CD4-positive, alpha-beta memory T cell (primary cell): ENCODE results near the gene VRK2. TPM values are rescaled to one million over a fixed set of nuclear protein-coding genes. Genes with fewer than 3 reads are reported as not detected.
"Not testable (repeated sequence)": the region's sequence is repeated elsewhere in the genome, so short reads cannot be mapped to it uniquely, and the experiment has no call there.

Experiments used
- CTCF ChIA-PET: fragments of 350-600 bp; sonication (Branson Sonifier 250); formaldehyde crosslinking; loops from one replicate; lab custom pipeline; 2021; ENCODE audit warnings: inconsistent platforms; ENCODE audit not compliant: partially characterized antibody; lab: Charles Lee
- POLR2A ChIA-PET: fragments of 350-600 bp; sonication (Branson Sonifier 250); formaldehyde crosslinking; loops from one replicate; lab custom pipeline; 2021; ENCODE audit not compliant: partially characterized antibody; lab: Charles Lee
- DNase-seq, 5 donors: peaks; one replicate each; pipeline versions ENCODE4 v3.0.0 to v3.0.0-alpha.2; 2020 to 2022; ENCODE audit warnings: mixed read lengths in 1 of 5
- H3K27ac ChIP-seq: one replicate; pipeline ENCODE4 v1.7.0; 2013; ENCODE audit warnings: low read depth, low read length
- H3K27me3 ChIP-seq: 2 replicates; pipeline ENCODE4 v1.7.0; 2013; ENCODE audit warnings: mild to moderate bottlenecking, low read length, moderate library complexity; ENCODE audit not compliant: insufficient read depth
- H3K36me3 ChIP-seq: 2 replicates; pipeline ENCODE4 v1.7.0; 2013; ENCODE audit warnings: mild to moderate bottlenecking, low read length, moderate library complexity; ENCODE audit not compliant: insufficient read depth
- H3K4me1 ChIP-seq: 2 replicates; pipeline ENCODE4 v1.7.0; 2013; ENCODE audit warnings: mild to moderate bottlenecking, low read length, moderate library complexity; ENCODE audit not compliant: insufficient read depth
- H3K4me3 ChIP-seq, 2 donors: one replicate each; pipeline ENCODE4 v1.7.0; 2013; ENCODE audit warnings: low read length in 2 of 2, mild to moderate bottlenecking in 1 of 2
- H3K9me3 ChIP-seq, 2 donors: one replicate each; pipeline ENCODE4 v1.7.0; 2013; ENCODE audit warnings: low read length in 2 of 2, control low read depth in 1 of 2; ENCODE audit not compliant: control insufficient read depth in 1 of 2
- H3K27ac Mint-ChIP-seq, 7 donors: one replicate each; pipeline ENCODE4 v1.8.0; 2020 to 2021; ENCODE audit warnings: mixed read lengths in 7 of 7, mild to moderate bottlenecking in 6 of 7, inconsistent platforms in 3 of 7, moderate library complexity in 3 of 7
- H3K27me3 Mint-ChIP-seq, 2 donors: one replicate each; pipeline ENCODE4 v1.8.0; 2020 to 2021; ENCODE audit warnings: mixed read lengths in 2 of 2
- H3K36me3 Mint-ChIP-seq, 2 donors: one replicate each; pipeline ENCODE4 v1.8.0; 2020 to 2021; ENCODE audit warnings: mixed read lengths in 2 of 2, inconsistent platforms in 1 of 2, mild to moderate bottlenecking in 1 of 2
- H3K4me1 Mint-ChIP-seq, 4 donors: one replicate each; pipeline ENCODE4 v1.8.0; 2020 to 2021; ENCODE audit warnings: mixed read lengths in 4 of 4, mild to moderate bottlenecking in 1 of 4
- H3K4me3 Mint-ChIP-seq, 8 donors: one replicate each; pipeline ENCODE4 v1.8.0; 2020 to 2021; ENCODE audit warnings: mixed read lengths in 8 of 8, mild to moderate bottlenecking in 7 of 8, moderate library complexity in 6 of 8, inconsistent platforms in 3 of 8
- H3K9me3 Mint-ChIP-seq, 8 donors: one replicate each; pipeline ENCODE4 v1.8.0; 2020 to 2021; ENCODE audit warnings: mixed read lengths in 8 of 8, mild to moderate bottlenecking in 5 of 8, inconsistent platforms in 3 of 8, moderate library complexity in 1 of 8
- intact Hi-C: fragments of 100-400 bp; cut with micrococcal nuclease; formaldehyde crosslinking; loops from one replicate; pipeline ENCODE4 v1.15.1; 2023
- polyA plus RNA-seq, 2 donors: library from polyadenylated mRNA; unstranded; fragments of 300-500 nt; fragmentation: Illumina TruSeq; gene quantifications; one replicate each; pipeline ENCODE4 v1.2.3, GENCODE V29; 2021
- total RNA-seq, 2 experiments: library from RNA; stranded (reverse); gene quantifications; one replicate each; pipeline ENCODE4 v1.2.3, GENCODE V29; 2021

VRK2 gene
- total and polyA plus RNA-seq, 4 experiments from 2014 or later, result 15.5 to 21.4 (median 18.7) TPM

DNA sequence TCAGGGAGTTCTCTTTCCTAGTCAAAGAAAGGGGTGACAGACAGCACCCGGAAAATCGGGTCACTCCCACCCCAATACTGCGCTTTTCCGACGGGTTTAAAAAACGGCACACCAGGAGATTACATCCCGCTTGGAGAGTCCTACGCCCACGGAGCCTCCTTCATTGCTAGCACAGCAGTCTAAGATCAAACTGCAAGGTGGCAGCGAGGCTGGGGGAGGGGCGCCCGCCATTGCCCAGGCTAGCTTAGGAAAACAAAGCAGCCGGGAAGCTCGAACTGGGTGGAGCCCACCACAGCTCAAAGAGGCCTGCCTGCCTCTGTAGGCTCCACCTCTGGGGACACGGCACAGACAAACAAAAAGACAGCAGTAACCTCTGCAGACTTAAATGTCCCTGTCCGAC lies 125.2 kb downstream of the VRK2 start:
- peak in 1 of 5 donors; percentile 29 for DNase-seq
- H3K9me3 Mint-ChIP-seq, result peaks cover 4 to 43% (median 26%) of the 10 kb centered on the region in 8 donors
- POLR2A ChIA-PET, result not testable (repeated sequence)

DNA sequence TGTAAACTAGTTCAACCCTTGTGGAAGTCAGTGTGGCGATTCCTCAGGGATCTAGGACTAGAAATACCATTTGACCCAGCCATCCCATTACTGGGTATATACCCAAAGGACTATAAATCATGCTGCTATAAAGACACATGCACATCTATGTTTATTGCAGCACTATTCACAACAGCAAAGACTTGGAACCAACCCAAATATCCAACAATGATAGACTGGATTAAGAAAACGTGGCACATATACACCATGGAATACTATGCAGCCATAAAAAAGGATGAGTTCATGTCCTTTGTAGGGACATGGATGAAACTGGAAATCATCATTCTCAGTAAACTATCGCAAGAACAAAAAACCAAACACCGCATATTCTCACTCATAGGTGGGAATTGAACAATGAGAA lies 130.6 kb downstream of the VRK2 start:
- intact Hi-C loops, H3K27ac Mint-ChIP-seq, H3K27ac ChIP-seq, H3K4me1 Mint-ChIP-seq, H3K27me3 Mint-ChIP-seq, H3K4me3 ChIP-seq, DNase-seq, H3K9me3 ChIP-seq, POLR2A ChIA-PET, H3K27me3 ChIP-seq, CTCF ChIA-PET, H3K36me3 ChIP-seq, H3K4me1 ChIP-seq, H3K4me3 Mint-ChIP-seq: not testable (repeated sequence)
- peaks cover 19 to 39% of the 10 kb centered on the region in 2 donors for H3K36me3 Mint-ChIP-seq
- peaks cover 0 to 25% (median 11%) of the 10 kb centered on the region in 8 donors for H3K9me3 Mint-ChIP-seq

More for the DNA sequence above, 125.2 kb downstream of the VRK2 start:
- H3K4me1 Mint-ChIP-seq, intact Hi-C loops, H3K27me3 ChIP-seq, H3K4me3 ChIP-seq, H3K27ac Mint-ChIP-seq, H3K27me3 Mint-ChIP-seq, H3K4me3 Mint-ChIP-seq, CTCF ChIA-PET, H3K4me1 ChIP-seq, H3K9me3 ChIP-seq, H3K27ac ChIP-seq, H3K36me3 ChIP-seq: not testable (repeated sequence)
- H3K36me3 Mint-ChIP-seq, result peaks cover 27 to 42% of the 10 kb centered on the region in 2 donors

DNA sequence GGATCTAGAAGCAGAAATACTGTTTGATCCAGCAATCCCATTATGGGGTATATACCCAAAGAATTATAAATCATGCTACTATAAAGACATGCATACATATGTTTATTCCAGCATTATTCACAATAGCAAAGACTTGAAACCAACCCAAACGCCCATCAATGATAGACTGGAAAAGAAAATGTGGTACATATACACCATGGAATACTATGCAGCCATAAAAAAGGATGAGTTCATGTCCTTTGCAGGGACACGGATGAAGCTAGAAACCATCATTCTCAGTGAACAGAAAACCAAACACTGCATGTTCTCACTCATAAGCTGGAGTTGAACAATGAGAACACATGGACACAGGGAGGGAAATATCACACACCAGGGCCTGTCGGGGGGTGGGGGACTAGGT lies 133.6 kb downstream of the VRK2 start:
- CTCF ChIA-PET, H3K4me1 Mint-ChIP-seq: not testable (repeated sequence)

DNA sequence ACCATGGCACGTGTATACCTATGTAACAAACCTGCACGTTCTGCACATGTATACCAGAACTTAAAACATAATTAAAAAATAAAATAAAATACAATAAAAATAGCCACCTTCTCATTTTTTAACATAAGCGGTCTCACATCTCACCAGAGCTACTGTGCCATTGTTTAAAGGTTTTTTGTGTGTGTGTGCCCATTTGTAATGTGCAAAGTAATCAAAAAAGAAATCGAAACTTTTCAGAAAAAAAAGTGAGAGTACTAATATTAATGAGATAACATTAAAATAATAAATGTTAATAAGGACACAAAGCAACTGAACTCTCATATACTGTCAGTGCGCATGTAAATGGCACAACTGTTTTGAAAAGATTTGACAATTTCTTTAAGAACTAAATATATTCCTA lies 134.0 kb downstream of the VRK2 start:
- ChIA-PET POLR2A (no interaction called here), CTCF (no interaction called here)
- H3K9me3 Mint-ChIP-seq, result peaks cover 0 to 12% (median 4%) of the 10 kb centered on the region in 8 donors
- H3K4me3 ChIP-seq, result no peak overlapping the region
- no peaks in the 10 kb centered on the region for H3K4me1 Mint-ChIP-seq
- no peaks in the 10 kb centered on the region for H3K9me3 ChIP-seq
- H3K36me3 Mint-ChIP-seq, result peaks cover 8 to 18% of the 10 kb centered on the region in 2 donors
- H3K4me3 Mint-ChIP-seq, result no peak overlapping the region
- H3K27me3 ChIP-seq, result no peaks in the 10 kb centered on the region
- no peak overlapping the region for H3K27ac ChIP-seq
- intact Hi-C loops, result no loop called here
- H3K36me3 ChIP-seq, result no peaks in the 10 kb centered on the region
- no peak for DNase-seq
- no peak overlapping the region for H3K27ac Mint-ChIP-seq
- H3K4me1 ChIP-seq, result no peaks in the 10 kb centered on the region
- no peaks in the 10 kb centered on the region for H3K27me3 Mint-ChIP-seq

More for the DNA sequence above, 133.6 kb downstream of the VRK2 start:
- H3K27me3 Mint-ChIP-seq, H3K27ac ChIP-seq, DNase-seq, H3K36me3 ChIP-seq, intact Hi-C loops, POLR2A ChIA-PET, H3K4me3 Mint-ChIP-seq, H3K9me3 ChIP-seq, H3K4me1 ChIP-seq, H3K27ac Mint-ChIP-seq, H3K4me3 ChIP-seq, H3K27me3 ChIP-seq: not testable (repeated sequence)
- Mint-ChIP-seq H3K36me3 (peaks cover 7 to 18% of the 10 kb centered on the region in 2 donors), H3K9me3 (peaks cover 0 to 12% (median 4%) of the 10 kb centered on the region in 8 donors)

DNA sequence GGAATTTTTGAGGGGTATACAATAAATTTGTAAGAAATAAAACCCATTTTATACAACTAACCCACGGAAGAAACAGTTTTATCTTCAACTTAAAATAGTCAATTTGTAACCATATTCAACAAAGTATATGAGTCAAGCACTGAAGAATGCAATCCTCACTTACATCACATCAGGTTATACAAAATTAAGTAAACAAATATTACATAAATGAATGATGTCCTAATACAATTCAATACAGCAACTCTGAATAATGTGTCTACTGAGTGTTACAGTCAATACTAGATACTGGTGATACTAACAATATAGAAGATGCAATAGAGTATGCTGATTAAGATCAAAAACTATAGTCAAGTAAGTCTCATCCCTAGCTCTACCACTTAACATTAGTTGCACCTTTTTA lies 135.9 kb downstream of the VRK2 start:
- no peaks in the 10 kb centered on the region for H3K36me3 ChIP-seq
- H3K27me3 ChIP-seq, result no peaks in the 10 kb centered on the region
- Mint-ChIP-seq H3K4me1 (no peaks in the 10 kb centered on the region), H3K4me3 (no peak overlapping the region), H3K9me3 (peaks cover 0 to 9% (median 3%) of the 10 kb centered on the region in 8 donors), H3K27ac (peak overlapping the region in 1 of 7 donors; percentile 9), H3K36me3 (peaks cover 8 to 31% of the 10 kb centered on the region in 2 donors), H3K27me3 (no peaks in the 10 kb centered on the region)
- POLR2A ChIA-PET, result no interaction called here
- H3K27ac ChIP-seq, result no peak overlapping the region
- no peaks in the 10 kb centered on the region for H3K9me3 ChIP-seq
- no peak for DNase-seq
- no peak overlapping the region for H3K4me3 ChIP-seq
- no peaks in the 10 kb centered on the region for H3K4me1 ChIP-seq
- intact Hi-C loops, result no loop called here
- CTCF ChIA-PET, result no interaction called here

DNA sequence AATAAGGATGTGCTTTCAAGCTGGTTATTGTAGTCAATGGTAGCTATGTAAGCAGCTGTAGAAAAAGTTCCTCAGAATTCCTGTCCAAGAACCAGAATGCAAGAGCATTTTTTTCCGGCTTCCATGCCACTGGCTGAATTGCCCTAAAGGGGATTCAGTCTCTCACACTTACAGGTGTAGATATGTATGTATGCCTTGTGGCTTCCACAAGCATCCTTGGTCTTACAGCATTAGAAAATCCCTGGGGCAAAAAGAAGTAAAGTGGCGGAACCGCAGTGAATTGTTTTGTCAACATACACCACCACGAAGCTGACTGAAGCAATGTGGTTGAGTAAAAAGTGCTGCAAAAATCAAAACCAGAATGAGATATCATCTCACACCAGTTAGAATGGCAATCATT lies 139.9 kb downstream of the VRK2 start:
- intact Hi-C loops, result no loop called here
- no peaks in the 10 kb centered on the region for H3K27me3 ChIP-seq
- no peak overlapping the region for H3K27ac ChIP-seq
- POLR2A ChIA-PET, result no interaction called here
- H3K36me3 Mint-ChIP-seq, result peaks cover 1 to 26% of the 10 kb centered on the region in 2 donors
- no peaks in the 10 kb centered on the region for H3K4me1 Mint-ChIP-seq
- no peak overlapping the region for H3K4me3 Mint-ChIP-seq
- H3K4me3 ChIP-seq, result no peak overlapping the region
- no peaks in the 10 kb centered on the region for H3K27me3 Mint-ChIP-seq
- no peaks in the 10 kb centered on the region for H3K9me3 Mint-ChIP-seq
- DNase-seq, result no peak
- no peak overlapping the region for H3K27ac Mint-ChIP-seq
- no peaks in the 10 kb centered on the region for H3K4me1 ChIP-seq
- CTCF ChIA-PET, result no interaction called here
- no peaks in the 10 kb centered on the region for H3K36me3 ChIP-seq
- no peaks in the 10 kb centered on the region for H3K9me3 ChIP-seq

DNA sequence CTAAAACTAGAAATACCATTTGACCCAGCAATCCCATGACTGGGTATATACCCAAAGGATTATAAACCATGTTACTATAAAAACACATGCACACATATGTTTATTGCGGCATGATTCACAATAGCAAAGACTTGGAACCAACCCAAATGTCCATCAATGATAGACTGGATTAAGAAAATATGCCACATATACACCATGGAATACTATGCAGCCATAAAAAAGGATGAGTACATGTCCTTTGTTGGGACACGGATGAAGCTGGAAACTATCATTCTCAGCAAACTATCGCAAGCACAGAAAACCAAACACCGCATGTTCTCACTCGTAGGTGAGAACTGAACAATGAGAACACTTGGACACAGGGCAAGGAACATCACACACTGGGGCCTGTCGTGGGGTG lies 140.4 kb downstream of the VRK2 start:
- POLR2A ChIA-PET, H3K4me3 ChIP-seq, H3K27me3 ChIP-seq, H3K27ac ChIP-seq, H3K36me3 ChIP-seq, H3K4me3 Mint-ChIP-seq, H3K27me3 Mint-ChIP-seq, H3K4me1 ChIP-seq, H3K4me1 Mint-ChIP-seq, DNase-seq, H3K9me3 Mint-ChIP-seq, CTCF ChIA-PET, intact Hi-C loops, H3K9me3 ChIP-seq, H3K27ac Mint-ChIP-seq: not testable (repeated sequence)
- peaks cover 1 to 24% of the 10 kb centered on the region in 2 donors for H3K36me3 Mint-ChIP-seq

DNA sequence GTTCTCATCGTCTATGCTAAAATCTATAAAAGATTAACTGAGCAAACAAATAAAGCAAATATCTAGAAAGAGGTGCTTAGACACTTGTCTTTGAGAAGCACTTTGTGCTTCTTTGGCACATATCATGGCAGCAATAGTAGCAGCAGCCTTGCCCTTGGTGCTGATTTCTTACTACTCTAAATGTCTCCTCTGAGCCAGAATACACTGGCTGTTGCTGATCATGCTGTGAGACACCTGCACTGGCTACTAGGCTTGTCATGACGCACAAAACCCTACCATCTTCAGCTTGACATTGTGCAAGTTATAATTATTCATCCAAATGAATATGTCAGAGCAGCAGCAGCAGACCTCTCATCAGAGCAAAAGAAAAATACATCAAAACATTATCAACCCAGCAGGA lies 147.9 kb downstream of the VRK2 start:
- ChIA-PET POLR2A (no interaction called here), CTCF (no interaction called here)
- H3K27ac Mint-ChIP-seq, result peak overlapping the region in 1 of 7 donors; percentile 5
- H3K9me3 Mint-ChIP-seq, result no peaks in the 10 kb centered on the region
- no peaks in the 10 kb centered on the region for H3K4me1 Mint-ChIP-seq
- no peak overlapping the region for H3K4me3 Mint-ChIP-seq
- intact Hi-C loops, result no loop called here
- no peaks in the 10 kb centered on the region for H3K27me3 ChIP-seq
- H3K27ac ChIP-seq, result no peak overlapping the region
- H3K36me3 ChIP-seq, result no peaks in the 10 kb centered on the region
- H3K27me3 Mint-ChIP-seq, result no peaks in the 10 kb centered on the region
- H3K4me3 ChIP-seq, result no peak overlapping the region
- no peak for DNase-seq
- no peaks in the 10 kb centered on the region for H3K4me1 ChIP-seq
- no peaks in the 10 kb centered on the region for H3K36me3 Mint-ChIP-seq
- H3K9me3 ChIP-seq, result no peaks in the 10 kb centered on the region
